Suprapubic skin (tissue), 4 donors: ENCODE data around the gene MAPK7. TPM values are rescaled to one million over a fixed set of nuclear protein-coding genes. Genes with fewer than 3 reads are reported as not detected.

Experiments used
- DNase-seq, 2 donors: peaks; one replicate each; pipeline ENCODE4 v3.0.0-alpha.2; 2019; ENCODE audit warnings: low spot score in 2 of 2
- H3K27ac ChIP-seq: fragments of 200-600 bp; sonication (generic); one replicate; pipeline ENCODE4 v1.5.1; 2019
- H3K27me3 ChIP-seq: fragments of 200-600 bp; sonication (generic); one replicate; pipeline ENCODE4 v1.5.1; 2019
- H3K36me3 ChIP-seq: fragments of 200-600 bp; sonication (generic); one replicate; pipeline ENCODE4 v1.5.1; 2019
- H3K4me1 ChIP-seq: fragments of 200-600 bp; sonication (generic); one replicate; pipeline ENCODE4 v1.5.1; 2019
- H3K4me3 ChIP-seq: fragments of 200-600 bp; sonication (generic); one replicate; pipeline ENCODE4 v1.5.1; 2019; ENCODE audit warnings: mild to moderate bottlenecking
- H3K9me3 ChIP-seq: fragments of 200-600 bp; sonication (generic); one replicate; pipeline ENCODE4 v1.5.1; 2019
- EP300 ChIP-seq: sonication (generic); formaldehyde crosslinking; IDR thresholded peaks from one replicate; pipeline ENCODE4 v1.6.1; 2017; ENCODE audit warnings: antibody characterized with exemption
- POLR2A ChIP-seq, 2 donors: fragments of 450-650 bp; IDR thresholded peaks; one replicate each; pipeline ENCODE4 v1.6.1; 2017; ENCODE audit warnings: antibody characterized with exemption in 2 of 2, mild to moderate bottlenecking in 2 of 2, moderate library complexity in 2 of 2
- POLR2AphosphoS5 ChIP-seq, 3 donors: sonication (generic); formaldehyde crosslinking; IDR thresholded peaks; one replicate each; pipeline ENCODE4 v1.6.1; 2017; ENCODE audit warnings: antibody characterized with exemption in 3 of 3
- WGBS: methylation state at CpG from one replicate; pipeline ENCODE4 v1.1.5; 2018; 5-methylcytosine and 5-hydroxymethylcytosine counted together
- total RNA-seq, 4 donors: library from RNA; depleted of rRNA; stranded (reverse); fragments of >200 nt; gene quantifications; one replicate each; pipeline ENCODE4 v1.1.0, GENCODE V29; 2016
- TF ChIP-seq, protein P1 (sequence below), 2 donors: fragments of 200-600 bp in 1 of 2; fragments of 450-650 bp in 1 of 2; sonication (generic) in 1 of 2; IDR thresholded peaks; one replicate each; pipeline ENCODE4 v1.5.1; 2016 to 2019; ENCODE audit warnings: antibody characterized with exemption in 2 of 2, mild to moderate bottlenecking in 1 of 2, moderate library complexity in 1 of 2

The MAPK7 gene
- total RNA-seq, 4 donors from 2014 or later = 30.9 to 47.1 (median 43.6) TPM

DNA sequence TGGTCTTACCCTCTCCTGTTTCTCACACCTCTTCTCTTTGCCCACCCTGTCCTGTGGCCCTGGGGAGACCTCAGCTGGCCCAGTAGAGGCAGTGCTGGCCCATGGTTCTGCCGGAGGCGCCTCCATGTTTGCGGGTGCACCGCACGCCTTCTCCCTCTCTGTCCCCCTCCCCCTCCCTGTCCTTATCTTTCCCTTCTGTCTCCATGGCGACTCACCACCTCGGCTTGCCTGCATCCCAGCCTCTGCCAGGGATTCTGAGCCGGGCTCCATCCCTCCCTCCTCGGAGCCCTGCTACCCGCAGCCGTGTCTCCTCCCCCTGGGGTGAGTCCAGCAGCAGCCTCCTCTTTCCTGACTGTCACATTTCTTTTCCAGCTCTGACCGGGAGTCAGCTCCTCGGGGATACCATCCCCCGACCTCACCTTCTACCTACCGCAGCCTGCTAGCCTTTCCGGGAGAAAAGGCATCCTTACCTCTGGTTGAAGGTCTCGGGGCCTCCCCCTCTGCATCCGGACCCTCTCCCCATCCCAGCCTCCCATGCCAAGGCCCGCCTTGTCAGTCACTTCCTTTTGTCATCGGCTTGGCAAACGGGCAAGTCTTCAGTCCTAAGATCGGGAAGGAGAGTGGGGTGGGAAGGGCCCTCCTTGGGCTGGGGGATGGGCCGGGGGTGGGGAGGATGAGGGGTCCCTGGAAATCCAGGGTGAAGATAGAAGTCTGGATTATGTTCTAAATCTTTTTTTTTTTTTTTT, 32.8 kb downstream of the MAPK7 start, which contains the start of gene RNF112:
Gene RNF112 (plus strand): TSS at position 358 of the 746 bp plus-strand sequence. CDS start 177 bp downstream, at position 535.
- Histone ChIP-seq H3K9me3 (no peaks in the 10 kb centered on the region), H3K4me1 (no peaks in the 10 kb centered on the region), H3K4me3 (peak within 1 kb of the TSS; percentile 40), H3K36me3 (no peaks in the 10 kb centered on the region), H3K27ac (no peak within 1 kb of the TSS), H3K27me3 (no peaks in the 10 kb centered on the region)
- DNase-seq = no peak
- 47% methylated on average over 23 of the region's 23 CpGs for WGBS
- TF ChIP-seq POLR2A (IDR thresholded peaks at IDR 0.05) (no peak), EP300 (no peak)

DNA sequence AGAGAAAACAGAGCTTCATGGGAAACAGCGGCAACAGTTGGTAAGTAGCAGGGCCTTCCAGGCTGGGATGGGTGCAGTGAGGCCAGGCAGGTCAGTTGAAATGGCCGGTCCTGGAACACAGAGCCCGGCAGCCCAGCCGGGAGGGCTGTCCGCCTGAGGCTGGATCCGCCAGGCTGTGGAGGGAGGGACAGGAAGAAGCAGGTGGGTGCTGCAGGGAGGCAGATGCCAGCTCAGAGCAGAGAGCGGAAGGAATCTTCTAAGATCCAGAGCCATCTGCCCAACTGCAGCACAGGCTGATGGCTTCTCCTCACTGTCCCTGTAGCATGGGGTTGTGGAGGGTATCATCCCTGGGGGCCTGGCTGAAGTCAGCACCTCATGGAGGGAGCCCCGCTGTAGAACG, 33.3 kb downstream of the MAPK7 start:
- Histone ChIP-seq H3K36me3 (no peaks in the 10 kb centered on the region), H3K9me3 (no peaks in the 10 kb centered on the region), H3K27ac (no peak overlapping the region), H3K4me1 (no peaks in the 10 kb centered on the region), H3K27me3 (no peaks in the 10 kb centered on the region), H3K4me3 (peak overlapping the region; percentile 40)
- WGBS = 70% methylated on average over 9 of the region's 9 CpGs
- DNase-seq = no peak
- TF ChIP-seq POLR2A (IDR thresholded peaks at IDR 0.05) (no peak), EP300 (no peak), POLR2AphosphoS5 (IDR thresholded peaks at IDR 0.05) (no peak)
- TF ChIP-seq, protein P1, sequence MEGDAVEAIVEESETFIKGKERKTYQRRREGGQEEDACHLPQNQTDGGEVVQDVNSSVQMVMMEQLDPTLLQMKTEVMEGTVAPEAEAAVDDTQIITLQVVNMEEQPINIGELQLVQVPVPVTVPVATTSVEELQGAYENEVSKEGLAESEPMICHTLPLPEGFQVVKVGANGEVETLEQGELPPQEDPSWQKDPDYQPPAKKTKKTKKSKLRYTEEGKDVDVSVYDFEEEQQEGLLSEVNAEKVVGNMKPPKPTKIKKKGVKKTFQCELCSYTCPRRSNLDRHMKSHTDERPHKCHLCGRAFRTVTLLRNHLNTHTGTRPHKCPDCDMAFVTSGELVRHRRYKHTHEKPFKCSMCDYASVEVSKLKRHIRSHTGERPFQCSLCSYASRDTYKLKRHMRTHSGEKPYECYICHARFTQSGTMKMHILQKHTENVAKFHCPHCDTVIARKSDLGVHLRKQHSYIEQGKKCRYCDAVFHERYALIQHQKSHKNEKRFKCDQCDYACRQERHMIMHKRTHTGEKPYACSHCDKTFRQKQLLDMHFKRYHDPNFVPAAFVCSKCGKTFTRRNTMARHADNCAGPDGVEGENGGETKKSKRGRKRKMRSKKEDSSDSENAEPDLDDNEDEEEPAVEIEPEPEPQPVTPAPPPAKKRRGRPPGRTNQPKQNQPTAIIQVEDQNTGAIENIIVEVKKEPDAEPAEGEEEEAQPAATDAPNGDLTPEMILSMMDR (IDR thresholded peaks at IDR 0.05) = no peak

DNA sequence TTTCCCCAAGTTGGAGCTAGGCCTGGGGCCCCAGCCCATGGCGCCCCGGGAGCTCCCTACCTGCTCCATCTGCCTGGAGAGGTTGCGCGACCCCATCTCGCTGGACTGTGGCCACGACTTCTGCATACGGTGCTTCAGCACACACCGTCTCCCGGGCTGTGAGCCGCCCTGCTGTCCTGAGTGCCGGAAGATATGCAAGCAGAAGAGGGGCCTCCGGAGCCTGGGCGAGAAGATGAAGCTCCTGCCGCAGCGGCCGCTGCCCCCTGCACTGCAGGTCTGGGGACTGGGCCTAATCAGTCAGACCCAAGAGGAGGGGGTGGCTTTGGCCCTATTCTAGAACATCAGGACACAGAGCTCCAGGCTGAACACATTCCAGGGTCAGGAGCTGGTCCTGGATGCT, 34.2 kb downstream of the MAPK7 start:
- WGBS = 94% methylated on average over 5 of the region's 16 CpGs
- H3K36me3 ChIP-seq = no peaks in the 10 kb centered on the region
- H3K27ac ChIP-seq = no peak overlapping the region
- H3K9me3 ChIP-seq = no peaks in the 10 kb centered on the region
- no peaks in the 10 kb centered on the region for H3K27me3 ChIP-seq
- TF ChIP-seq, protein P1 (IDR thresholded peaks at IDR 0.05) = no peak
- TF ChIP-seq POLR2A (IDR thresholded peaks at IDR 0.05) (no peak), EP300 (no peak), POLR2AphosphoS5 (IDR thresholded peaks at IDR 0.05) (no peak)
- H3K4me3 ChIP-seq = no peak overlapping the region
- DNase-seq = no peak
- H3K4me1 ChIP-seq = peaks cover 1% of the 10 kb centered on the region

DNA sequence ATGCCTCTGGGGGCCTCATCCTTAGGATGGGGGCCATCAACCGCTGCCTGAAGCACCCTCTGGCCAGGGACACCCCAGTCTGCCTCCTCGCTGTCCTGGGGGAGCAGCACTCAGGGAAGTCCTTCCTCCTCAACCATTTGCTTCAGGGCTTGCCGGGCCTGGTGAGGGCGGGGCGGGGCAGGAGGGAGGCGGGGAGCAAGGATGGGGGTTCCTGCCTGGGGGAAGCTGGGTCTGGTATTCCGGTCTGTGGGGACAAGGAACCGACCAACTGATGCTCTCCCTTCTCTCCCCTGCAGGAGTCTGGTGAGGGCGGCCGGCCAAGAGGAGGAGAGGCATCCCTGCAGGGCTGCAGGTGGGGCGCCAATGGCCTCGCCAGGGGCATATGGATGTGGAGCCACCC, 34.7 kb downstream of the MAPK7 start:
- H3K4me3 ChIP-seq = no peak overlapping the region
- no peaks in the 10 kb centered on the region for H3K27me3 ChIP-seq
- H3K9me3 ChIP-seq = no peaks in the 10 kb centered on the region
- DNase-seq = no peak
- no peak overlapping the region for H3K27ac ChIP-seq
- TF ChIP-seq POLR2AphosphoS5 (IDR thresholded peaks at IDR 0.05) = no peak
- no peak for TF ChIP-seq EP300
- no peak for TF ChIP-seq POLR2A (IDR thresholded peaks at IDR 0.05)
- TF ChIP-seq, protein P1 (IDR thresholded peaks at IDR 0.05) = no peak
- 84% methylated on average over 10 of the region's 12 CpGs for WGBS
- peaks cover 4% of the 10 kb centered on the region for H3K4me1 ChIP-seq
- H3K36me3 ChIP-seq = no peaks in the 10 kb centered on the region

DNA sequence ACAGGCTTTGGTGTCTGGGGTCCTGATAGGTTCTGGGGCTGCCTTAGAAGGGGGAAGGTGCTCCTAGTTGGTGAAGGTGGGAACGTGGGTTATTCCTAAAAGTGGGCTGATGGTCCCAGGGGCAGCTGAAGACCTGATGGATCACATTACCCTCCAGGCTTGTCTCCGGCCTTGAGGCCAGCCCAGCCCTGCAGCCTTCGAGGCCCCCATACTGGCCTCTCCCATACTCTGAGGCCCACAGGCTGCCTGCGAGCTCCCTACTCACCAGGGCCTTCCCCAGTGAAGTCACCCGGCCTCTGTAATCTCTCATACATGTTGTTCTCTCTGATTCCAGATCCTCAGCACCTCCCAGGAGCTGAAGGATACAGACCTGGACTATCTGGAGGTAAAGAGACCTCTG, 35.5 kb downstream of the MAPK7 start:
- no peaks in the 10 kb centered on the region for H3K36me3 ChIP-seq
- no peaks in the 10 kb centered on the region for H3K27me3 ChIP-seq
- no peak for DNase-seq
- peaks cover 10% of the 10 kb centered on the region for H3K4me1 ChIP-seq
- 92% methylated on average over 5 of the region's 5 CpGs for WGBS
- no peak overlapping the region for H3K4me3 ChIP-seq
- H3K27ac ChIP-seq = no peak overlapping the region
- no peak for TF ChIP-seq POLR2A (IDR thresholded peaks at IDR 0.05)
- TF ChIP-seq, protein P1 (IDR thresholded peaks at IDR 0.05) = no peak
- TF ChIP-seq EP300 = no peak
- TF ChIP-seq POLR2AphosphoS5 (IDR thresholded peaks at IDR 0.05) = no peak
- no peaks in the 10 kb centered on the region for H3K9me3 ChIP-seq
